ENCODE measurements around the gene TYROBP.

GRCh38 chr19:35955881-35956634, 48.0 kb upstream of the TYROBP start:
- TF ChIP-seq, protein P1, sequence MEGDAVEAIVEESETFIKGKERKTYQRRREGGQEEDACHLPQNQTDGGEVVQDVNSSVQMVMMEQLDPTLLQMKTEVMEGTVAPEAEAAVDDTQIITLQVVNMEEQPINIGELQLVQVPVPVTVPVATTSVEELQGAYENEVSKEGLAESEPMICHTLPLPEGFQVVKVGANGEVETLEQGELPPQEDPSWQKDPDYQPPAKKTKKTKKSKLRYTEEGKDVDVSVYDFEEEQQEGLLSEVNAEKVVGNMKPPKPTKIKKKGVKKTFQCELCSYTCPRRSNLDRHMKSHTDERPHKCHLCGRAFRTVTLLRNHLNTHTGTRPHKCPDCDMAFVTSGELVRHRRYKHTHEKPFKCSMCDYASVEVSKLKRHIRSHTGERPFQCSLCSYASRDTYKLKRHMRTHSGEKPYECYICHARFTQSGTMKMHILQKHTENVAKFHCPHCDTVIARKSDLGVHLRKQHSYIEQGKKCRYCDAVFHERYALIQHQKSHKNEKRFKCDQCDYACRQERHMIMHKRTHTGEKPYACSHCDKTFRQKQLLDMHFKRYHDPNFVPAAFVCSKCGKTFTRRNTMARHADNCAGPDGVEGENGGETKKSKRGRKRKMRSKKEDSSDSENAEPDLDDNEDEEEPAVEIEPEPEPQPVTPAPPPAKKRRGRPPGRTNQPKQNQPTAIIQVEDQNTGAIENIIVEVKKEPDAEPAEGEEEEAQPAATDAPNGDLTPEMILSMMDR (IDR thresholded peaks at IDR 0.05) = no peak
- TF ChIP-seq POLR2A (IDR thresholded peaks at IDR 0.05) = no peak

All from esophagus squamous epithelium (tissue), 4 donors.